KG1 (cell line): ENCODE results near the gene KIF7.
"Not testable (repeated sequence)": the region's sequence is repeated elsewhere in the genome, so short reads cannot be mapped to it uniquely, and the experiment has no call there.

Source experiments
- DNase-seq: peaks from one replicate; lab custom pipeline; 2025; lab: John Stamatoyannopoulos, UW

The KIF7 gene

DNA sequence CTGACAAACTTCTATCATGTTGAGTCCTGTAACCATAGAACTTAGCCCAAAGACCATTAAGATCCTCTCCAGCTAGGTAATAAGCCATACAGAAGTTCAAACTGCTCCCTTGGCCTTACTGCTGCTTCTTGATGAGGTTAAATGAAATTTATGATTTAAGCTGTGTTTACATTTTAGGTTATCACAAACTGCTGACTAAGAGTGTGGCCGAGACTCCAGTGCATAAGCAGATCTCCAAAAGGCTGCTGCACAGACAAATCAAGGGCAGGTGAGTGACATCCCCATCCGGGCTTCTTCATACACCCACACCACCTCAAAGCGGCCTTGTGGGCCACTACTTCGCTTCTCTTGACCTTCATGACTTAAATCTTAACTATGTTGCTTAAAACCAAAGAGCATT lies 39.0 kb downstream of the KIF7 start:
- no peak for DNase-seq

DNA sequence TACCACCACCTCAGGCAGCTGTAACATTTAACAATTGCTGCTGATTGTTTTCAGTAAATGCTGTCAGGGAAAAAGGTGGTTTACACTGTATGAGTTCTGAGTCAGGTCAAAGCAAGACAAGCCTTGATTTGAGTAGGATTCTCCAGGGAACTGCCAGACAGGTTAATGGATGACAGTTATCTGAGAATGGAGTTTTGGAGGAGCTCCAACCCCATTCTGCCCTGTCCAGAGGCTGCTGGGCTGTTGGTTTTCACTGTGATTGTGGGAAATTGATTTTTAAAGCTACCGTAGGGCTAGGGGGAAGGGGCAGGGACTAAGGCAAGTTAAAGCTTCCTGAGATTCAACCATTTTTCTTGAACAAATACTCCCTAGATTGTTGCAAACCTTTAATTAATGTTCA lies 40.1 kb downstream of the KIF7 start:
- no peak for DNase-seq

DNA sequence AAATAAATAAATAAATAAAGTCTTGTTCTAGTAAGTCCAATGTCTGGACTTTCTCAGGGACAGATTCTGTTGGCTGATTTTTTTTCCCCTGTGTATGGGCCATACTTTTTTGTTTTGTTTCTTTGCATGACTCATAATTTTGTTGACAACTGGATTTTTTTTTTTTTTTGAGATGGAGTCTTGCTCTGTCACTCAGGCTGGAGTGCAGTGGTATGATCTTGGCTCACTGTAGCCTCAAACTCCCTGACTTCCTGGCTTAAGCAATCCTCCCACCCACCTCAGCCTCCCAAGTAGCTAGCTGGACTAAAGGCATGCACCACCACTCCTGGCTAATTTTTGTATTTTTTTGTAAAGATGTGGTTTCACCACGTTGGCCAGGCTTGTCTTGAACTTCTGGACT lies 41.1 kb downstream of the KIF7 start:
- DNase-seq, result no peak

DNA sequence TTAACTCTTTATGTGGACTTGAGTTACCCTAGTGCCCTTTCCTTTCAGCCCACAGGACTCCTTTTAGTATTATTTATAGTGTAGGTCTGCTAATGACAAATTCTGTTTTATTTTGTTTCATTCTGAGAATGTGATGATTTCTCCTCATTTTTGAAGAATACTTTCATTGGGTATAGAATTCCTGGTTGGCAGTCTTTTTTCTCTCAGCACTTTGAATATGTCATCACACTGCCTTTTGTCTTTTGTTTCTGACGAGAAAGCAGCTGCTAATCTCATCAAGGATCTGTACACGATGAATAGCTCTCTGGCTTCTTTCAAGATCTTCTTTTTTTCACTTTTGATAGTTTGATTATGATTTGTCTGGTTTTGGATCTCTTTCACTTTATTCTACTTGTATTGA lies 42.2 kb downstream of the KIF7 start:
- no peak for DNase-seq

DNA sequence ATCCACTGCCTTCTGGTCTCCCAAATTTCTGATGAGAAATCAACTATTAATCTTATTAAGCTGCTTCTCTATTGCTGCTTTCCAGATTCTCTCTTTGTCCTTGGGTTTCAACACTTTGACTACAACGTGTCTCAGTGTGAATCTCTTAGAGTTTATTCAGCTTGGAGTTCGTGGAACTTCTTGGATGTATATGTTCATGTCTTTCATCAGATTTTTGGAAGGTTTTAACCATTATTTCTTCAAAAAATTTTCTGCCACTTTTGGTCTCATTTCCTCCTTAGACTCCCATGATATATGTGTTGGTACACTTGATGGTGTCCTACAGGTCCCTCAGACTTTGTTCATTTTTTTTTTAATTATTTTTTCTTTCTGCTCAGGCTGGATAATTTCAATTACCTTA lies 44.0 kb downstream of the KIF7 start:
- no peak for DNase-seq

DNA sequence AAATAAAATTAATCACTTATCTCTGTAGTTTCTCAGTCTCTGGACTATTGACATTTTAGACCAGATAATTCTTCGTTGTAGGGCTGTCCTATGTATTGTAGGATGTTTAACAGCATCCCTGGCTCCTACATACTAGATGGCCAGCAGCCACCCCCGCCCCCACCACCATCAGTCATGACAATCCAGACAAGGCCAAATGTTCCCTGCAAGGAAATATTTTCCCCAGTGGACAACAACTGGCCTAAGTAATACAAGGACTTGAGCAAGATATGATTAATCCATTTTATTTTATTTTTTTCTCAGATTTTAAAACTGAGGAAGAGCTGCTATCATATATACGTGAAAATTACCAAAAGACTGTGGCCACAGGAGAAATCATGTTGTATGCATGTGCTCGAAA lies 56.2 kb downstream of the KIF7 start:
- no peak for DNase-seq

DNA sequence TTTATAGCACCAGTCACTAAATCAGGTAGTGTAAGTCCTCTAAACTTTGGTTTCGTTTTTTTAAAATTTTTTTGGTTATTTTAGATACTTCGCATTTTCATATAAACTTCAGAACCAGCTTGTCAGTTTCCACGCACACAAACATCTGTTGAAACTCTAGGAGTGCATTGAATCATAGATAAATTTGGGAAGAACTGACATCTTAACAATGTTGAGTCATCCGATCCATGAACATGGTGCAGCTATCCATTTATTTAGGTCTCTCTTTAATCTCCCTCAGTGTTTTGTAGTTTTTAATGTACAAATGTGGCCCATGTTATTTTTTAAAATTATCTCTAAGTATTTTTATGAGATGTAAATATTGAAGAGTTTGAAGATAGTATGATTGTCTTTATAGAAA lies 62.2 kb downstream of the KIF7 start:
- DNase-seq, result no peak

DNA sequence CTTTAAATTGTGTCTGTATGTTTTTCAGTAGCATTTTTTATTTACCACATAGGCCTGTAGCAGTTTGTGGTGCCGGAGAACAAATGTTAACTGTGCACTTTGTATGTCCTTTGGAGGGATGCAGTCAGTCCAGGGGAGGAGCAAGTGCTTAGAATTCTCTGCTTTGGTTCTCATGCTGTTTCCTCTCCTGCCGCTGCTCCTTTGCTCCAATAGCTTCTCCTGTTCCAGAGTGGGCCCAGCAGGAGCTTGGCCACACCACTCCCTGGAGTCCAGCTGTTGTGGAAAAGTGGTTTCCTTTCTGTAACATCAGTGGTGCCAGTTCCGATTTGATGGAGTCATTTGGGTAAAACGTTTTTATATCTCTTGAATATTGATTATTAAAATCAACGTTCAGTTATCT lies 63.4 kb downstream of the KIF7 start:
- DNase-seq, result no peak

DNA sequence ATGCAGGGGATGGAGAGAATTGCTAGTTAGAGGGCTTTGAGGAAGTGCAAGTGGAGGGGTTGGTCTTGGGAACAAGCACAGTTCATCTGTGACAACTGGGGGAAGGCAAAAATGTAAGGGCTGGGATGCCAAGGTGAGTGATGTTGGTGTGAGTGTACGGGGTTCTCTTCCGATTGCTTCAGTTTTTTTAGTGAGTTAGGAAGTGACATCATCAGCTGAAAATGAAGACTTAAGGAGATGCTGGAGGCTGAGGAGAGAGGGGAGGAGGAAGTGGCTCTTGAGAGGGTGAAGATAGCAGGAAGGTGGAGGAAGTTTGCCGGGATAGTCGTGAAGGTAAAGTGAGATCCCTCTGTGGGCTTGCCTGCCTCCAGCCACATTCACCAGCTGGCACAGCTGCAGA lies 67.3 kb downstream of the KIF7 start:
- no peak for DNase-seq

DNA sequence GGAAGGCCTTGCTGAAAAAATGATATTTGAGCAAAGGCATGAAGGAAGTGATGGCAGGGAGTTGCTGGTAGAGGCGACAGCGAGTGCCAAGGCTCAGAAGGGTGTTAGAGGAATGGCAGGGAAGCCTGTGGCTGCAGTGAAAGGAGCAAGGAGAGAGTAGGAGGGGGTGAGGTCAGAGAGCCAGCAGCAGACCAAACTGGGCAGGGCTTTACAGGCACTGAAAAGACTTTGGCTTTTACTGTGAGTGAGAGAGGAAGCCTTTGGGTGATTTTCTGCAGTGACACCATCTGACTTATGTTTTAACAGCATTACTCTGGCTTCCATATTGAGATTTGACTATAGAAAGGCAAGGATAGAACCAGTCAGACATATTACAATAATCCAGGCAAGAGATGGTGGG lies 68.6 kb downstream of the KIF7 start:
- no peak for DNase-seq

DNA sequence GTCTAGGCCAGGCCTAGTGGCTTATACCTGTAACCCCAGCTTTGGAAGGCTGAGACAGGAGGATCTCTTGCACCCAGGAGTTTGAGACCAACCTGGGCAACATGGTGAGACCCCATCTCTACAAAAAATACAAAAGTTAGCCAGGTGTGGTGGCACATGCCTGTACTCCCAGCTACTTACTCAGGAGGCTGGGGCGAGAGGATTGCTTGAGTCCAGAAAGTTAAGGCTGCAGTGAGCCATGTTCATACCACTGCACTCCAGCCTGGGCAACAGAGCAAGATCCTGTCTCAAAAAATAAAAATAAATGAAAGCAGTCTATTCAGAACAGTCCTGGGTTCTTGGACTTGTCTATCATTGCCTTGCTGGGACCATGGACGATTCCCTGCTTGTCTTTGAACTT lies 74.5 kb downstream of the KIF7 start:
- not testable (repeated sequence) for DNase-seq

DNA sequence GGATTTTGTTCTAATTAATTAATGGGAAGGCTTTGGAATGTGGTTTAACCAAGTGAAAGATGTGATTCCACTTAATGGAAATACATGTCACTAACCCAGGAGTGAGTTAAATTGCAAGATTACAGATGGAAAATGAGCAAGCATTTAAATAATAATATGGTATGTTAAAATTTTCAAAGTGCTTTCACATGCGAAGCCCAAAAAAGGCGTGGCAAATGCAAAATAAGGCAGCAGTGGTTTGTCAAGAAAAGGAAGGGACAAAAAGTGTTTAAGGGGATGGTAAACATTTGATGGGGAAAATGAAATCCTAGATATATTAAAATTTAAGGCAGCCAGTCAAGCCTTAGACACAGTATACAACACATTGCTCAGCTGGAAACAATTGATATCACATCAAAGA lies 77.1 kb downstream of the KIF7 start:
- no peak for DNase-seq
